Bronchus fibroblast of lung (primary cell): ENCODE measurements around the gene MMRN2. TPM values are rescaled to one million over a fixed set of nuclear protein-coding genes. Genes with fewer than 3 reads are reported as not detected.

ENCODE experiments used
- total RNA-seq: library from RNA; depleted of rRNA; stranded (reverse); fragments of >200 nt; gene quantifications from 2 replicates; pipeline ENCODE4 v1.2.3, GENCODE V29; 2015

The MMRN2 gene
- 0.89 and 1.8 TPM in 2 replicates for total RNA-seq

GRCh38 chr10:86957471-86958115 lies at the start of gene MMRN2:
TSS of gene MMRN2 (minus strand) at chr10:86957615. CDS start at chr10:86957541, 74 bp downstream.

GRCh38 chr10:86968271-86968993 lies 11.0 kb upstream of the MMRN2 start, which contains the start of gene ADIRF:
TSS of gene ADIRF (plus strand) at chr10:86968482. CDS start at chr10:86968545, 63 bp downstream.

GRCh38 chr10:86958116-86958900 lies 893 bp upstream of the MMRN2 start, which contains the start of gene SNCG:
TSS of gene SNCG (plus strand) at chr10:86958599. CDS start at chr10:86958698, 99 bp downstream.

Other genes starting within 250 kb of the MMRN2 start
- 14.5 and 19.5 TPM in 2 replicates for gene BMPR1A, start 201.0 kb downstream of the MMRN2 start, total RNA-seq
- 15.6 and 18.3 TPM in 2 replicates for gene SNCG, start 984 bp upstream of the MMRN2 start, total RNA-seq
- gene ADIRF, start 10.9 kb upstream of the MMRN2 start, total RNA-seq, result 18.7 and 21.7 TPM in 2 replicates
- not detected in 2 replicates for gene FAM25A, start 62.7 kb upstream of the MMRN2 start, total RNA-seq
- 176 and 190 TPM in 2 replicates for gene GLUD1, start 137.2 kb upstream of the MMRN2 start, total RNA-seq
- gene SHLD2, start 137.6 kb upstream of the MMRN2 start, total RNA-seq, result 19.2 and 22.4 TPM in 2 replicates